PFSK-1 (cell line): Measurements from ENCODE around the gene COL13A1.

Experiments used
- POLR2AphosphoS5 ChIP-seq: IDR thresholded peaks from 2 replicates; pipeline ENCODE4 v1.6.1; 2012; ENCODE audit warnings: low read depth, mild to moderate bottlenecking, control low read depth, low read length, moderate library complexity
- REST ChIP-seq, 2 experiments: IDR thresholded peaks; 2 replicates each; pipeline versions ENCODE4 v1.6.1 to v1.8.0; 2011 to 2012; ENCODE audit warnings: low read depth in 2 of 2, low read length in 2 of 2, control low read depth in 1 of 2, inconsistent platforms in 1 of 2, mild to moderate bottlenecking in 1 of 2, moderate library complexity in 1 of 2; ENCODE audit not compliant: insufficient read depth in 1 of 2
- SIN3A ChIP-seq: IDR thresholded peaks from 2 replicates; pipeline ENCODE4 v1.6.1; 2012; ENCODE audit warnings: mild to moderate bottlenecking, low read length, moderate library complexity, borderline replicate concordance; ENCODE audit not compliant: insufficient read depth

- no peak for TF ChIP-seq REST (IDR thresholded peaks at IDR 0.05; ENCODE audit: insufficient read depth in 1 of 2, low read depth in 2 of 2, low read length in 2 of 2)
- TF ChIP-seq POLR2AphosphoS5, result no peak
- TF ChIP-seq SIN3A, result no peak
Measured at GRCh38 chr10:69902835-69903535, 101.3 kb downstream of the COL13A1 start.
